Activated naive CD8-positive, alpha-beta T cell treated with anti-CD3 and anti-CD28 coated beads for 36 hours (primary cell): Measurements from ENCODE around the gene MYO16. TPM values are rescaled to one million over a fixed set of nuclear protein-coding genes. Genes with fewer than 3 reads are reported as not detected.

Source experiments
- DNase-seq: peaks from one replicate; pipeline ENCODE4 v3.0.0; 2021
- H3K27ac Mint-ChIP-seq: one replicate; pipeline ENCODE4 v1.8.0; 2022; ENCODE audit warnings: mild to moderate bottlenecking, moderate library complexity, mixed read lengths
- H3K27me3 Mint-ChIP-seq: one replicate; pipeline ENCODE4 v1.8.0; 2022; ENCODE audit warnings: mild to moderate bottlenecking, mixed read lengths
- H3K36me3 Mint-ChIP-seq: one replicate; pipeline ENCODE4 v1.8.0; 2021; ENCODE audit warnings: mild to moderate bottlenecking, mixed read lengths
- H3K4me1 Mint-ChIP-seq: one replicate; pipeline ENCODE4 v1.8.0; 2021; ENCODE audit warnings: mixed read lengths
- H3K4me3 Mint-ChIP-seq: one replicate; pipeline ENCODE4 v1.8.0; 2022; ENCODE audit warnings: mild to moderate bottlenecking, moderate library complexity, mixed read lengths
- H3K9me3 Mint-ChIP-seq: one replicate; pipeline ENCODE4 v1.8.0; 2022; ENCODE audit warnings: mixed read lengths
- total RNA-seq, 2 experiments: library from RNA; stranded (reverse); gene quantifications; one replicate each; pipeline ENCODE4 v1.2.3, GENCODE V29; 2021

MYO16 gene
- total RNA-seq, 2 experiments from 2014 or later: not detected

DNA sequence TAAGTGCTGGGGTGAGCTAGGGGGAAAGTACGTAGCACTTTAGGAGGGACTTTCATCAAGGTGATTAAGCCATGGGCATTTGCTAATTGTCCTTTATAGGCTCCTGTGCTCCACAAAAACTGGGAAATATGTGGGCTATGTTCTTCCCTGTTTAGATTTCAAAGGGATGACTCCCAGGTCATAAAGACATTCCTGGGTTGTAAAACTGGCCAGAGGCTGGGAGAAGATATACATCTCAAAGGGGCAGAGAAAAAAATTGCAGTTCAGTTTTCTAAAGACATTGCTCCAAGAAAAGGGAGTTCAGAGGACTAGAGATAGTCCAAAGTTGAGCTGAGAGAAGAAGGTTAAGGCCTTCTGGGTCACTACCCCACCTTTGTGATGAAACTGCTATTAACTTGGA is 204.8 kb downstream of the MYO16 start:
- no peak overlapping the region for H3K4me3 Mint-ChIP-seq
- no peaks in the 10 kb centered on the region for H3K4me1 Mint-ChIP-seq
- no peak overlapping the region for H3K27ac Mint-ChIP-seq
- no peaks in the 10 kb centered on the region for H3K9me3 Mint-ChIP-seq
- DNase-seq: no peak
- no peaks in the 10 kb centered on the region for H3K36me3 Mint-ChIP-seq
- H3K27me3 Mint-ChIP-seq: no peaks in the 10 kb centered on the region

DNA sequence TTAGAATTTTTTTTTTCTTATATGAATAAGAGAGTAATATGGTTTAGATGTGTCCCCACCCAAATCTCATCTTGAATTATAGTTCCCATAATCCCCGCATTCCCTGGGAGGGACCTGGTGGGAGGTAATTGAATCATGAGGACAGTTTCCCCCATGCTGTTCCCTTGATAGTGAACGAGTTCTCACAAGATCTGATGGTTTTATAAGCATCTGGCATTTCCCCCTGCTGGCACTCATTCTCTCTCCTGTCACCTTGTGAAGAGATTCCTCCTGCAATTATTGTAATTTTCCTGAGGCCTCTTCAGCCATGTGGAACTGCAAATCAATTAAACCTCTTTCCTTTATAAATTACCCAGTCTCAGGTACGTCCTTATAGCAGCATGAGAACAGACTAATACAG is 205.7 kb downstream of the MYO16 start:
- no peak overlapping the region for H3K4me3 Mint-ChIP-seq

DNA sequence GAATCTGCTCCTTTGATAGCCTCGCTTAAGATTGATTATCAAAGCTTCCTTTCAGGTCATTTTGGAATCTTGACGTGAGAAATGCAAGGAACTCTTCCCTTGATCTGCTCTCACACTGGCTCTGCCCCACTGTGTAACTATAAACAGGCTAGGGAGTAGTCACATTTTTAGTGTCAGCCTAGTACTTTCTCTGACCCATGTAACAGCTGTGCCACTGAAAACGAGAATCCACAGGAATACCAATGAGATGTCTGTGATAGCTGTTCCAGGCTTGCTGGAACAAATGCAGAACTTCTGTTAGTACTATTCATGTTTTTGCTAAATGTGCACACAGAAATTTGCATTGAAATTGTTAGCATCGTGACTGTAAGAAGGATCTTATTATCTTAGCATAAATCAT is 221.3 kb downstream of the MYO16 start:
- H3K27ac Mint-ChIP-seq: no peak overlapping the region
- peaks cover 2% of the 10 kb centered on the region for H3K4me1 Mint-ChIP-seq
- peaks cover 12% of the 10 kb centered on the region for H3K27me3 Mint-ChIP-seq
- no peak for DNase-seq
- no peaks in the 10 kb centered on the region for H3K36me3 Mint-ChIP-seq
- H3K4me3 Mint-ChIP-seq: no peak overlapping the region
- no peaks in the 10 kb centered on the region for H3K9me3 Mint-ChIP-seq

More for the DNA sequence above, 205.7 kb downstream of the MYO16 start:
- H3K27me3 Mint-ChIP-seq: no peaks in the 10 kb centered on the region
- no peaks in the 10 kb centered on the region for H3K36me3 Mint-ChIP-seq
- H3K9me3 Mint-ChIP-seq: no peaks in the 10 kb centered on the region
- no peaks in the 10 kb centered on the region for H3K4me1 Mint-ChIP-seq
- H3K27ac Mint-ChIP-seq: no peak overlapping the region
- no peak for DNase-seq

- H3K4me3 Mint-ChIP-seq: no peak overlapping the region
- H3K27ac Mint-ChIP-seq: no peak overlapping the region
- no peak for DNase-seq
- H3K36me3 Mint-ChIP-seq: no peaks in the 10 kb centered on the region
- H3K9me3 Mint-ChIP-seq: no peaks in the 10 kb centered on the region
- peaks cover 12% of the 10 kb centered on the region for H3K27me3 Mint-ChIP-seq
- H3K4me1 Mint-ChIP-seq: peaks cover 2% of the 10 kb centered on the region
Observed at GRCh38 chr13:108851660-108852059, 222.2 kb downstream of the MYO16 start.

- peaks cover 12% of the 10 kb centered on the region for H3K27me3 Mint-ChIP-seq
- no peaks in the 10 kb centered on the region for H3K36me3 Mint-ChIP-seq
- DNase-seq: no peak
- no peaks in the 10 kb centered on the region for H3K9me3 Mint-ChIP-seq
- no peak overlapping the region for H3K4me3 Mint-ChIP-seq
- H3K27ac Mint-ChIP-seq: no peak overlapping the region
- H3K4me1 Mint-ChIP-seq: peaks cover 2% of the 10 kb centered on the region
Observed at GRCh38 chr13:108853031-108853430, 223.6 kb downstream of the MYO16 start.

DNA sequence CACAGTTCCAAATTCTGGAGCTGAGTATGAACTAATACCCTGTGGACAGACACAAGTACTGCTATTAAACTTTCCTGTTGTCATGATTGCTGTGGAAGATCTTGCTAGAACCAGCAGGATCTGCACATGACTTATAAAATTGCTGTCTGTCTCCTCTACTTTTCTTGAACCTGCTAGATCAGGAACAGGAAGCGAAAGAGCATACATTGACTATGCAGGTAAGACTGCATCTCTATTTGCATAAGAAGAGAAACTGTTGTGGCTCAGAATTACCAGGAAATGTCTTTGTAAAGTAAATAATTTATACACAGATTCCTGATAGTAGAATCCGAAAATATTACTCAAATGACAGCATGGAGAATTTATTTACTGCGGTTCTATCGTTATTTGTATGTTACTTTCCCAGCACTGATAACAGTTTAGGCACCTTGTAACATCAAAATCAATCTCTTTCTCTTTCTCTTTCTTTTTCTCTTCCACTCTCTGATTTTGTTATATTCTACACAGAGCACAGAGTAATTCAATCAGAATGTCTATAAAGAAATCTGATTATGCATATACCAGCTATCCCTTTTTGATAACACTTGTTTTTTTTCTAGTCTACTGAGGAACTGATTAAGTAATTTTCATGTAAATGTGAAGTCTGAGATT is 226.5 kb downstream of the MYO16 start:
- Mint-ChIP-seq H3K4me1 (peaks cover 2% of the 10 kb centered on the region), H3K4me3 (no peak overlapping the region)

DNA sequence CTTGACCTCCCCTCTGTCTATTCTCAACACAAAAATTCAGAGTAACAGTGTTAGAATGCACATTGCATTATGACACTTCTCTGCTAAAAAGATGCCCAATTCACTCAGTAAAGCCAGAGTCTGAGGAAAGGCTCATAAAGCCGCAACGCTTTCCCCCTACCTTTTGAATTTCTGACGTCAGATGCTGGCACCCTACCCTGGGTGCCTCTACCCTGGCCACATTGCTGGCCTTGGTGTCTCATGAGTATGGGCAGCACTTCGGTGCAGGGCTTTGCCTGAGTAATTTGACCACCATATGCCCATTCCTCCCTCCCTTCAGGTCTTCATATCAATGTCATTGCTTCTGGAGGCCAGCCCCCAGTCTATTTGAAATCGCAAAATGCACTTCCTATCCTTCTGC is 229.3 kb downstream of the MYO16 start:
- Mint-ChIP-seq H3K4me3 (no peak overlapping the region), H3K9me3 (no peaks in the 10 kb centered on the region), H3K4me1 (peaks cover 2% of the 10 kb centered on the region), H3K27me3 (peaks cover 6% of the 10 kb centered on the region), H3K36me3 (no peaks in the 10 kb centered on the region), H3K27ac (no peak overlapping the region)
- DNase-seq: no peak

More for the DNA sequence above, 226.5 kb downstream of the MYO16 start:
- Mint-ChIP-seq H3K9me3 (no peaks in the 10 kb centered on the region), H3K27me3 (peaks cover 15% of the 10 kb centered on the region), H3K36me3 (no peaks in the 10 kb centered on the region), H3K27ac (no peak overlapping the region)
- no peak for DNase-seq

DNA sequence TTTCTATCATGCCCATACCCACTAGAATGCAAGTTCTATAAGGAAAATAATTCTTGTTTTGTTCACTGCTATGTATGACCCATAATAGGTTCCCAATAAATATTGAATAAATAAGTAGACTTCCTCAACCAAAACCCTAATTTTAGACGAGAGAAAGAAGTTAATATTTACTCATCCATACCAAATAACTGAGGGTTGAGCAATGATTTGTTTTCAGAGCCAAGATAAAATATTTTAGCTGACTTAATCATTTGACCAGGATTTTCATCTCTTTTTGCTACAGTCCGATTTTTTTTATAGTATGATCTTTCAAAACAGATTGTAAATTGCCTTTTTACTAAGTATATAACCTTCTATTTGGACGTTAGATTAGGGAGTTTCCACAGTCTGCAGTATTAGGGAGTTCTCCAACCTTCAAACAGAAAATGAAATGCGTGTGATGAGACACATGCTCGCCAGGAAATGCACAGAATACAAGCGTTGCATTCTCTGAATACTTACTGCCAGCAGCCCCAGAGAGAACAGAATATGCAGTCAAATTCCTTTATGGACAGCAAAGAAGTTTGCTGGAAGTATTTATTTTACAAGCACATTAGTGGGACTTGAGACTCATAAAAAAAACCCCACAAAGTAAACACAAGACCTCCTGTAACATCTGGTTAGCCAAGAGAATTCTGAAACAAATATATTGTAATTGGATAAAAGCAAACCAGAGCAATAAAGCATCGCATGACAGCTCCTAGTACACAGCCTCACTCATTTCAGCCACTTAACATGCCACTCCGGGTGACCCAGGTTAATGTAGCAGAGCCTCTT is 230.0 kb downstream of the MYO16 start:
- peaks cover 2% of the 10 kb centered on the region for H3K4me1 Mint-ChIP-seq
- H3K27me3 Mint-ChIP-seq: peaks cover 6% of the 10 kb centered on the region
- no peak for DNase-seq
- H3K9me3 Mint-ChIP-seq: no peaks in the 10 kb centered on the region
- H3K27ac Mint-ChIP-seq: no peak overlapping the region
- no peak overlapping the region for H3K4me3 Mint-ChIP-seq
- no peaks in the 10 kb centered on the region for H3K36me3 Mint-ChIP-seq

GRCh38 chr13:108860418-108860817 is 231.0 kb downstream of the MYO16 start:
- Mint-ChIP-seq H3K27me3 (peaks cover 10% of the 10 kb centered on the region), H3K4me3 (no peak overlapping the region), H3K9me3 (no peaks in the 10 kb centered on the region), H3K4me1 (peaks cover under 1% of the 10 kb centered on the region), H3K36me3 (no peaks in the 10 kb centered on the region), H3K27ac (no peak overlapping the region)
- no peak for DNase-seq

DNA sequence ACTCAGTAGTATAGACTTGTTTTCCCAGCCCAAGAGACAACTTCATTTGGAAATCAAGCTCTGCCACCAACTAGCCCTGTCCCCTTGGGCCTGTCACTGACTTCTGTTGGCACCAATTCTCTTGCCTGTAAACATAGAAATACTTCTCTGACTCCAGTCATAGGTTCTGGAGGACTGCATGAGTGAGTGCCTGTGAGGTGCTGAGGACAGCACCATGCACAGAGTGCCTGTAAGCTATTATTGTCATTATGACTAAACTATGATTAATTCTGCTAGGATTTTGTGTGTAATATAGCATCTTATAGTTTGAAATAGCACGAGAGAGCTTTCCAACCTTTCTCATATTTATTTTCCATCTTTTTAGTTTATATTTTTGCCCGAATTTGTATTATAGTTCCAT is 247.9 kb downstream of the MYO16 start:
- Mint-ChIP-seq H3K27ac (no peak overlapping the region), H3K9me3 (peaks cover 2% of the 10 kb centered on the region), H3K4me3 (no peak overlapping the region), H3K4me1 (no peaks in the 10 kb centered on the region), H3K27me3 (no peaks in the 10 kb centered on the region), H3K36me3 (no peaks in the 10 kb centered on the region)
- DNase-seq: no peak

GRCh38 chr13:108878732-108879131 is 249.3 kb downstream of the MYO16 start:
- no peaks in the 10 kb centered on the region for H3K4me1 Mint-ChIP-seq
- no peaks in the 10 kb centered on the region for H3K36me3 Mint-ChIP-seq
- H3K9me3 Mint-ChIP-seq: peaks cover 2% of the 10 kb centered on the region

DNA sequence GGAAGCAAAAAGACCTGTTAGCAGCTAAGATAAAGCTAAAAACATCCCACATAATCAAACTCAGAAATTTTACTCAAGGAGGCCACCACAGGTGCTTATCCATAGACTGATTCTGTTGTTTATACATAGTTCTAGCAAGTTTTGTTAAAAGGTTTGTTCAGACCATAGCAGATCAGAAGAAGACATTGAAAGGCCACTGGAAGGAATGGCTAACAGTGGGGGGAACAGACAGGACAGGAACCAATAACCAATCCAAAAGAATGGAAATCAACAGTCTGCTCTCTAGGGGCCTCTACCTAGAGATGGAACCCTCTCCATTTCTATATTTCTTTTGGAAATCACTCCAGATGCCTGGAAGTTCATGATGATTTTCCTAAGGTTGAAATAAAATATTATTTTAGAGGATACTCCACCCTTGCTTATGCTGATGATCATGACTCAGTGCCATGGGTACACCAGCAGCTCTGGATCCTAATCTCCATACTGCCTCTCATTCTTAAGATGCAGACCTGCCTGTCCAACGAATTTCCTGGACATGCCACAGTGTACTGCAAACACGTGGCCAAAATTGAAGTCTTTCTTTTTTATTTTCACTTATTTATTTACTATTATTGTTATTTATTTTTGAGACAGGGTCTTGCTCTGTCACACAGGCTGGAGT is 260.0 kb downstream of the MYO16 start:
- Mint-ChIP-seq H3K9me3 (no peaks in the 10 kb centered on the region), H3K27ac (no peak overlapping the region), H3K4me1 (peaks cover 2% of the 10 kb centered on the region), H3K27me3 (peaks cover 11% of the 10 kb centered on the region), H3K36me3 (no peaks in the 10 kb centered on the region), H3K4me3 (no peak overlapping the region)
- DNase-seq: no peak

More at GRCh38 chr13:108878732-108879131, 249.3 kb downstream of the MYO16 start:
- H3K27me3 Mint-ChIP-seq: no peaks in the 10 kb centered on the region
- H3K4me3 Mint-ChIP-seq: no peak overlapping the region
- H3K27ac Mint-ChIP-seq: no peak overlapping the region
- no peak for DNase-seq

DNA sequence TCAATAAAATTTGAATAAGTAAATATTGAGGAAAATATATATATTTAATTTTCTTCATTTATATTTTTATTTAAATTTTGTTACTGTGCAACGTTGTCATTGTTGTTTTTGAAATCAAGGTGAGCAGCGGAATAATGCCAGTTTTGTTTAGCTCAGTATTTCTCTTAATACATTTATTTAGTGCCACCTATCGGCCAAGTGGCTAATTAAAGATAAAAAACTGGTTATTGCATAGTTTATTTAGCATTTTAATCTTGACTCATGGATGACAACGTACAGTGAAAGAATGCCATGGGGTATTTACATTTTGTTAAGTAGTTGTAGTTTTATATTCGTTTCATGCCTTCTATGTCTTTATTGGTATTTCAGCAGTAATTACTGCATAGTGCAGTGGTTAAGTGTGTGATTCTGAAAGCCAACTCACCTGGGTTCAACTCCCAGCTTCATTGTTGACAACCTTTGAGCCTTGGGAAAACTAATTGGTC is 265.9 kb downstream of the MYO16 start:
- Mint-ChIP-seq H3K36me3 (no peaks in the 10 kb centered on the region), H3K9me3 (no peaks in the 10 kb centered on the region), H3K27ac (no peak overlapping the region), H3K4me3 (no peak overlapping the region), H3K27me3 (peaks cover 22% of the 10 kb centered on the region), H3K4me1 (peaks cover 8% of the 10 kb centered on the region)
- DNase-seq: no peak

GRCh38 chr13:108897955-108898354 is 268.5 kb downstream of the MYO16 start:
- H3K9me3 Mint-ChIP-seq: no peaks in the 10 kb centered on the region
- H3K27ac Mint-ChIP-seq: no peak overlapping the region
- H3K4me1 Mint-ChIP-seq: peaks cover 8% of the 10 kb centered on the region
- peak; percentile 25 for DNase-seq
- H3K4me3 Mint-ChIP-seq: peak overlapping the region; percentile 7
- H3K27me3 Mint-ChIP-seq: peaks cover 27% of the 10 kb centered on the region
- H3K36me3 Mint-ChIP-seq: no peaks in the 10 kb centered on the region

DNA sequence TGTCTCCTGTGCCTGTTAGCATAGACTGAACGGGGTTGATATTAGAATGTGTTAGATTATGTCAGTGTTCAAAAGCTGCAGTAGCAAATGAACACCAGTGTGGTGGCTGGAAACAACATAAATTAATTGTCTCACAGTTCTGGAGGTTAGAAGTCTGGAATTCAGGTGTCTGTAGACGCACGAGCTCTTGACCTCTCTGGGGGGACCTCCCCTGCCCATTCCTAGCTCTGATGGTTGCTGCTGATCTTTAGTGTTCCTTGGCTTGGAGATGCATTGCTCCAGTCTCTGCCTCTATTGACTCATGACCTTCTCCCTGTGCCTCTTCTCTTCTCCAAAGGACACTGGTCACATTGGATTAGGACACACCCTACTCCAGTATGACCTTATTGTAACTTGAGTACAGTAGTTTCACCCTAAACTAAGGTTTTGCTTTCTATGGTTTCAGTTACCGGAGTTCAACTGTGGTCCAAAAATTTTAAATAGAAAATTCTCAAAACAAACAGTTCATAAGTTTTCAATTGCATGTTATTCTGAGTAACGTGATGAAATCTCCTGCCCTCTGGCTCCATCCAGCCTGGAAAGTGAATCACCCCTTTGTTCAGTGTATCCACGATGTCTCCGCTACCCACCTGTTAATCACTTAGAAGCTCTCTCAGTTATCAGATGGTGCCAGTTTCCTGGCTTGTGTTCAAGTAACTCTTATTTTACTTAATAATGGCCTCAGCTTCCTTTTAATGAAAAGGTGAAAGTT is 273.2 kb downstream of the MYO16 start:
- Mint-ChIP-seq H3K27me3 (peaks cover 12% of the 10 kb centered on the region), H3K9me3 (no peaks in the 10 kb centered on the region), H3K4me3 (no peak overlapping the region), H3K4me1 (peaks cover 5% of the 10 kb centered on the region), H3K27ac (no peak overlapping the region), H3K36me3 (no peaks in the 10 kb centered on the region)
- DNase-seq: no peak
